ENCODE data around the gene CTBP2.

The CTBP2 gene

GRCh38 chr10:125159932-125160855 is at the start of gene CTBP2:
CTBP2 (minus strand) TSS chr10:125160563.
- DNase-seq (ENCODE audit: low read depth), result peak; percentile 85

GRCh38 chr10:125209591-125210355 is 49.4 kb upstream of the CTBP2 start:
- Histone ChIP-seq H3K4me3 (ENCODE audit: low read length) (no peak overlapping the region), H3K9me3 (ENCODE audit: control insufficient read depth, low read length) (peaks cover 6% of the 10 kb centered on the region), H3K4me1 (ENCODE audit: control insufficient read depth, insufficient read depth, low read length) (no peaks in the 10 kb centered on the region), H3K27me3 (replicated peaks; ENCODE audit: control insufficient read depth, insufficient read depth, low read length) (peaks cover 13% of the 10 kb centered on the region), H3K9ac (ENCODE audit: low read length) (no peak overlapping the region), H3K36me3 (ENCODE audit: control insufficient read depth, insufficient read depth, low read length, severe bottlenecking) (no peaks in the 10 kb centered on the region)
- DNase-seq (ENCODE audit: low read depth), result peak; percentile 45

More at GRCh38 chr10:125159932-125160855, at the start of gene CTBP2:
- Histone ChIP-seq H3K4me3 (ENCODE audit: low read length) (peak within 1 kb of the TSS; percentile 85), H3K4me1 (ENCODE audit: control insufficient read depth, insufficient read depth, low read length) (peaks cover 35% of the 10 kb centered on the region), H3K27me3 (replicated peaks; ENCODE audit: control insufficient read depth, insufficient read depth, low read length) (no peaks in the 10 kb centered on the region), H3K36me3 (ENCODE audit: control insufficient read depth, insufficient read depth, low read length, severe bottlenecking) (no peaks in the 10 kb centered on the region), H3K9me3 (ENCODE audit: control insufficient read depth, low read length) (no peaks in the 10 kb centered on the region), H3K9ac (ENCODE audit: low read length) (peak within 1 kb of the TSS; percentile 87)

GRCh38 chr10:125208854-125209565 is 48.6 kb upstream of the CTBP2 start:
- no peak for DNase-seq (ENCODE audit: low read depth)
- no peaks in the 10 kb centered on the region for H3K36me3 ChIP-seq (ENCODE audit: control insufficient read depth, insufficient read depth, low read length, severe bottlenecking)
- H3K9me3 ChIP-seq (ENCODE audit: control insufficient read depth, low read length), result peaks cover 6% of the 10 kb centered on the region
- peaks cover 19% of the 10 kb centered on the region for H3K27me3 ChIP-seq (replicated peaks; ENCODE audit: control insufficient read depth, insufficient read depth, low read length)
- no peak overlapping the region for H3K4me3 ChIP-seq (ENCODE audit: low read length)
- H3K4me1 ChIP-seq (ENCODE audit: control insufficient read depth, insufficient read depth, low read length), result no peaks in the 10 kb centered on the region
- no peak overlapping the region for H3K9ac ChIP-seq (ENCODE audit: low read length)

- Histone ChIP-seq H3K9ac (ENCODE audit: low read length) (no peak overlapping the region), H3K9me3 (ENCODE audit: control insufficient read depth, low read length) (peaks cover under 1% of the 10 kb centered on the region), H3K36me3 (ENCODE audit: control insufficient read depth, insufficient read depth, low read length, severe bottlenecking) (no peaks in the 10 kb centered on the region), H3K27me3 (replicated peaks; ENCODE audit: control insufficient read depth, insufficient read depth, low read length) (peaks cover 22% of the 10 kb centered on the region), H3K4me1 (ENCODE audit: control insufficient read depth, insufficient read depth, low read length) (no peaks in the 10 kb centered on the region), H3K4me3 (ENCODE audit: low read length) (no peak overlapping the region)
- DNase-seq (ENCODE audit: low read depth), result peak; percentile 1
Measured at GRCh38 chr10:125206623-125207022, 46.3 kb upstream of the CTBP2 start.

GRCh38 chr10:125205431-125205830 is 45.1 kb upstream of the CTBP2 start:
- H3K4me1 ChIP-seq (ENCODE audit: control insufficient read depth, insufficient read depth, low read length), result no peaks in the 10 kb centered on the region
- H3K4me3 ChIP-seq (ENCODE audit: low read length), result no peak overlapping the region
- H3K36me3 ChIP-seq (ENCODE audit: control insufficient read depth, insufficient read depth, low read length, severe bottlenecking), result no peaks in the 10 kb centered on the region
- DNase-seq (ENCODE audit: low read depth), result no peak
- H3K9ac ChIP-seq (ENCODE audit: low read length), result no peak overlapping the region
- no peaks in the 10 kb centered on the region for H3K9me3 ChIP-seq (ENCODE audit: control insufficient read depth, low read length)
- peaks cover 23% of the 10 kb centered on the region for H3K27me3 ChIP-seq (replicated peaks; ENCODE audit: control insufficient read depth, insufficient read depth, low read length)

- no peak for DNase-seq (ENCODE audit: low read depth)
- no peaks in the 10 kb centered on the region for H3K36me3 ChIP-seq (ENCODE audit: control insufficient read depth, insufficient read depth, low read length, severe bottlenecking)
- no peak overlapping the region for H3K9ac ChIP-seq (ENCODE audit: low read length)
- H3K27me3 ChIP-seq (replicated peaks; ENCODE audit: control insufficient read depth, insufficient read depth, low read length), result peaks cover 31% of the 10 kb centered on the region
- H3K4me1 ChIP-seq (ENCODE audit: control insufficient read depth, insufficient read depth, low read length), result no peaks in the 10 kb centered on the region
- peaks cover 6% of the 10 kb centered on the region for H3K9me3 ChIP-seq (ENCODE audit: control insufficient read depth, low read length)
- H3K4me3 ChIP-seq (ENCODE audit: low read length), result no peak overlapping the region
Measured at GRCh38 chr10:125204400-125204799, 44.0 kb upstream of the CTBP2 start.

GRCh38 chr10:125203186-125203800 is 42.9 kb upstream of the CTBP2 start:
- H3K4me1 ChIP-seq (ENCODE audit: control insufficient read depth, insufficient read depth, low read length), result no peaks in the 10 kb centered on the region
- no peak overlapping the region for H3K9ac ChIP-seq (ENCODE audit: low read length)
- no peak for DNase-seq (ENCODE audit: low read depth)
- no peaks in the 10 kb centered on the region for H3K36me3 ChIP-seq (ENCODE audit: control insufficient read depth, insufficient read depth, low read length, severe bottlenecking)
- H3K9me3 ChIP-seq (ENCODE audit: control insufficient read depth, low read length), result peaks cover 6% of the 10 kb centered on the region
- H3K4me3 ChIP-seq (ENCODE audit: low read length), result no peak overlapping the region
- peaks cover 32% of the 10 kb centered on the region for H3K27me3 ChIP-seq (replicated peaks; ENCODE audit: control insufficient read depth, insufficient read depth, low read length)

GRCh38 chr10:125201791-125202622 is 41.6 kb upstream of the CTBP2 start:
- Histone ChIP-seq H3K4me3 (ENCODE audit: low read length) (no peak overlapping the region), H3K9me3 (ENCODE audit: control insufficient read depth, low read length) (peaks cover 6% of the 10 kb centered on the region), H3K4me1 (ENCODE audit: control insufficient read depth, insufficient read depth, low read length) (no peaks in the 10 kb centered on the region), H3K36me3 (ENCODE audit: control insufficient read depth, insufficient read depth, low read length, severe bottlenecking) (no peaks in the 10 kb centered on the region), H3K27me3 (replicated peaks; ENCODE audit: control insufficient read depth, insufficient read depth, low read length) (peaks cover 31% of the 10 kb centered on the region), H3K9ac (ENCODE audit: low read length) (no peak overlapping the region)
- DNase-seq (ENCODE audit: low read depth), result no peak

GRCh38 chr10:125201108-125201524 is 40.8 kb upstream of the CTBP2 start:
- Histone ChIP-seq H3K4me3 (ENCODE audit: low read length) (no peak overlapping the region), H3K27me3 (replicated peaks; ENCODE audit: control insufficient read depth, insufficient read depth, low read length) (peaks cover 31% of the 10 kb centered on the region), H3K4me1 (ENCODE audit: control insufficient read depth, insufficient read depth, low read length) (no peaks in the 10 kb centered on the region), H3K36me3 (ENCODE audit: control insufficient read depth, insufficient read depth, low read length, severe bottlenecking) (no peaks in the 10 kb centered on the region), H3K9me3 (ENCODE audit: control insufficient read depth, low read length) (peaks cover 6% of the 10 kb centered on the region), H3K9ac (ENCODE audit: low read length) (no peak overlapping the region)
- peak; percentile 16 for DNase-seq (ENCODE audit: low read depth)

- H3K4me1 ChIP-seq (ENCODE audit: control insufficient read depth, insufficient read depth, low read length), result no peaks in the 10 kb centered on the region
- no peak overlapping the region for H3K9ac ChIP-seq (ENCODE audit: low read length)
- H3K36me3 ChIP-seq (ENCODE audit: control insufficient read depth, insufficient read depth, low read length, severe bottlenecking), result no peaks in the 10 kb centered on the region
- no peak overlapping the region for H3K4me3 ChIP-seq (ENCODE audit: low read length)
- no peak for DNase-seq (ENCODE audit: low read depth)
- H3K27me3 ChIP-seq (replicated peaks; ENCODE audit: control insufficient read depth, insufficient read depth, low read length), result peaks cover 30% of the 10 kb centered on the region
- H3K9me3 ChIP-seq (ENCODE audit: control insufficient read depth, low read length), result peaks cover 6% of the 10 kb centered on the region
Measured at GRCh38 chr10:125200396-125200795, 40.0 kb upstream of the CTBP2 start.

Measured in adipocyte (in vitro differentiated cells).